A549 treated with AZD9567 at 1 μM for 4 hours (cell line): ENCODE measurements around the gene CACNA1E. TPM values are rescaled to one million over a fixed set of nuclear protein-coding genes. Genes with fewer than 3 reads are reported as not detected.

Source experiments
- total RNA-seq: library from RNA; stranded (reverse); fragments of 200-300 nt; extraction: Qiagen RNA extraction; gene quantifications from 5 replicates; pipeline ENCODE4 v1.2.3, GENCODE V29; 2022; ENCODE audit not compliant: insufficient read depth

Gene CACNA1E
- 0.01 TPM in 2 of 5 replicates, not detected in the others for total RNA-seq

DNA sequence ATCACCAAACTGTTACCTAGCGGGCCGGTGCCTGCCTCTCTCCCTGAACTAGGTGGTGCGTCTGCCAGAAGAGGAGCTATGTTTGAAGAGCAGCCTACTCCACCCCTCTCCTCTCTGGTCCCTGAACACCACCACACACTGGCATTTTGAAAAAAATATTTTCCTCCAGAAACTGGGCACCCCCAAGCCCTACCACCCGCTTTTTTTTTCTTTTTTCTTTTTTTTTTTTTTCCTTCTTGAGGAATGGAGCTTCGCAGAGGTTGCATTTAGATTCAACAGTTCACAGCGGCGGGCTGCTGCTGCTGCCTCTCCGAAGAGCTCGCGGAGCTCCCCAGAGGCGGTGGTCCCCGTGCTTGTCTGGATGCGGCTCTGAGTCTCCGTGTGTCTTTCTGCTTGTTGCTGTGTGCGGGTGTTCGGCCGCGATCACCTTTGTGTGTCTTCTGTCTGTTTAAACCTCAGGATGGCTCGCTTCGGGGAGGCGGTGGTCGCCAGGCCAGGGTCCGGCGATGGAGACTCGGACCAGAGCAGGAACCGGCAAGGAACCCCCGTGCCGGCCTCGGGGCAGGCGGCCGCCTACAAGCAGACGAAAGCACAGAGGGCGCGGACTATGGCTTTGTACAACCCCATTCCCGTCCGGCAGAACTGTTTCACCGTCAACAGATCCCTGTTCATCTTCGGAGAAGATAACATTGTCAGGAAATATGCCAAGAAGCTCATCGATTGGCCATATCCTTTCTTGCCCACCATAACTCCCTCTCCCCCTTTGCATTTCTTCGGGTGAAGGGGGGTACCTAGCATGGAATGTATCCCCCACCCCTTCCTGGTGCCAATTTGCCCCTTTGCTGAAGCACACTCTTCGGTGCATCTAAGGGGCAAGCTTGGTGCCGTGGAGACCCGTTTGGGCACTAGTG, at the start of gene CACNA1E:
TSS of gene CACNA1E (plus strand) at position 233 of the 911 bp plus-strand sequence. CDS start at position 461, 228 bp downstream.

